Liver (tissue), 9 donors: ENCODE measurements around the gene PRR16. TPM values are rescaled to one million over a fixed set of nuclear protein-coding genes. Genes with fewer than 3 reads are reported as not detected.

Experiments used
- DNase-seq: peaks from one replicate; pipeline ENCODE4 v3.0.0-alpha.2; 2017; ENCODE audit warnings: low spot score
- H3K27ac ChIP-seq, 2 donors: one replicate each; pipeline ENCODE4 v1.7.0; 2013; ENCODE audit warnings: inconsistent platforms in 2 of 2, low read length in 2 of 2, control low read depth in 1 of 2, low read depth in 1 of 2, mild to moderate bottlenecking in 1 of 2
- H3K27me3 ChIP-seq, 4 donors: one replicate each; pipeline versions ENCODE4 v1.6.1 to v1.7.0; 2013; ENCODE audit warnings: low read length in 3 of 4, inconsistent platforms in 1 of 4, mild to moderate bottlenecking in 1 of 4, moderate library complexity in 1 of 4; ENCODE audit not compliant: control insufficient read depth in 4 of 4, insufficient read depth in 4 of 4
- H3K36me3 ChIP-seq, 4 donors: one replicate each; pipeline versions ENCODE4 v1.6.1 to v1.7.0; 2013; ENCODE audit warnings: low read length in 3 of 4, mild to moderate bottlenecking in 3 of 4, low read depth in 1 of 4, moderate library complexity in 1 of 4; ENCODE audit not compliant: control insufficient read depth in 4 of 4, insufficient read depth in 3 of 4
- H3K4me1 ChIP-seq, 4 donors: one replicate each; pipeline versions ENCODE4 v1.6.1 to v1.7.0; 2013; ENCODE audit warnings: low read length in 3 of 4, mild to moderate bottlenecking in 3 of 4, moderate library complexity in 1 of 4; ENCODE audit not compliant: control insufficient read depth in 4 of 4, insufficient read depth in 4 of 4
- H3K4me3 ChIP-seq, 3 donors: one replicate each; pipeline versions ENCODE4 v1.6.1 to v1.7.0; 2013; ENCODE audit warnings: low read length in 3 of 3, control low read depth in 1 of 3, low read depth in 1 of 3, mild to moderate bottlenecking in 1 of 3
- H3K9ac ChIP-seq, 2 donors: one replicate each; pipeline ENCODE4 v1.7.0; 2013; ENCODE audit warnings: low read length in 2 of 2, mild to moderate bottlenecking in 2 of 2, moderate library complexity in 2 of 2, control low read depth in 1 of 2, low read depth in 1 of 2
- H3K9me3 ChIP-seq, 4 donors: one replicate each; pipeline versions ENCODE4 v1.6.1 to v1.7.0; 2013; ENCODE audit warnings: low read length in 3 of 4; ENCODE audit not compliant: control insufficient read depth in 4 of 4
- EGR1 ChIP-seq, 2 donors: IDR thresholded peaks; 2 replicates each; pipeline ENCODE4 v1.6.1; 2016 to 2018; ENCODE audit warnings: antibody characterized with exemption in 2 of 2, low read depth in 2 of 2
- FOXA1 ChIP-seq: IDR thresholded peaks from 2 replicates; pipeline ENCODE4 v1.6.1; 2016; ENCODE audit warnings: antibody characterized with exemption
- FOXA2 ChIP-seq: IDR thresholded peaks from 2 replicates; pipeline ENCODE4 v1.6.1; 2016; ENCODE audit warnings: antibody characterized with exemption
- GABPA ChIP-seq, 2 donors: IDR thresholded peaks in 1 of 2; conservative IDR thresholded peaks in 1 of 2; 2 replicates each; pipeline ENCODE4 v1.6.1; 2016; ENCODE audit warnings: antibody characterized with exemption in 2 of 2, mild to moderate bottlenecking in 1 of 2, moderate library complexity in 1 of 2
- HNF4A ChIP-seq, 2 donors: conservative IDR thresholded peaks; 2 replicates each; pipeline ENCODE4 v1.6.1; 2016; ENCODE audit warnings: antibody characterized with exemption in 2 of 2, mild to moderate bottlenecking in 2 of 2
- HNF4G ChIP-seq: IDR thresholded peaks from 2 replicates; pipeline ENCODE4 v1.6.1; 2016; ENCODE audit warnings: antibody characterized with exemption
- JUND ChIP-seq, 2 donors: IDR thresholded peaks; 2 replicates each; pipeline ENCODE4 v1.6.1; 2016; ENCODE audit warnings: antibody characterized with exemption in 2 of 2
- NR2F2 ChIP-seq: IDR thresholded peaks from 2 replicates; pipeline ENCODE4 v1.6.1; 2016; ENCODE audit warnings: antibody characterized with exemption
- RAD21 ChIP-seq, 2 donors: IDR thresholded peaks; 2 replicates each; pipeline ENCODE4 v1.6.1; 2016; ENCODE audit warnings: antibody characterized with exemption in 2 of 2, mild to moderate bottlenecking in 2 of 2
- RXRA ChIP-seq, 2 donors: IDR thresholded peaks; 2 replicates each; pipeline ENCODE4 v1.6.1; 2017 to 2018; ENCODE audit warnings: antibody characterized with exemption in 2 of 2, mild to moderate bottlenecking in 1 of 2
- SP1 ChIP-seq: IDR thresholded peaks from 2 replicates; pipeline ENCODE4 v1.6.1; 2018; ENCODE audit warnings: antibody characterized with exemption, mild to moderate bottlenecking
- TAF1 ChIP-seq: conservative IDR thresholded peaks from 2 replicates; pipeline ENCODE4 v1.6.1; 2016; ENCODE audit warnings: antibody characterized with exemption, mild to moderate bottlenecking
- YY1 ChIP-seq: IDR thresholded peaks from 2 replicates; pipeline ENCODE4 v1.6.1; 2016; ENCODE audit warnings: antibody characterized with exemption, mild to moderate bottlenecking
- WGBS: extraction: QIAGEN DNeasy Blood & Tissue Kit; methylation state at CpG from one replicate; pipeline ENCODE4 v1.1.7; 2013; 5-methylcytosine and 5-hydroxymethylcytosine counted together
- polyA plus RNA-seq, 2 donors: library from polyadenylated mRNA; stranded (reverse) in 1 of 2; unstranded in 1 of 2; fragments of 200-250 nt in 1 of 2; fragments of >200 nt in 1 of 2; fragmentation: Nextera tagmentation in 1 of 2; extraction: Ambion mirVana in 1 of 2; gene quantifications; one replicate each; pipeline versions ENCODE4 v1.2.1 to v1.2.3, GENCODE V29; 2013 to 2015
- total RNA-seq, 2 donors: library from RNA; depleted of rRNA; stranded (reverse); fragments of >200 nt; gene quantifications; one replicate each; pipeline ENCODE4 v1.2.3, GENCODE V29; 2014
- TF ChIP-seq, protein P1 (sequence below): IDR thresholded peaks from 2 replicates; pipeline ENCODE4 v1.6.1; 2016; ENCODE audit warnings: antibody characterized with exemption
- TF ChIP-seq, protein P2 (sequence below): IDR thresholded peaks from 2 replicates; pipeline ENCODE4 v1.6.1; 2016; ENCODE audit warnings: antibody characterized with exemption
- TF ChIP-seq, protein P3 (sequence below): IDR thresholded peaks from 2 replicates; pipeline ENCODE4 v1.6.1; 2016; ENCODE audit warnings: antibody characterized with exemption, mild to moderate bottlenecking
- TF ChIP-seq, protein P4 (sequence below): fragments of 150-350 bp; IDR thresholded peaks from 2 replicates; pipeline ENCODE4 v1.5.1; 2017; ENCODE audit warnings: improper control_type of control experiment, low read depth, low read length; ENCODE audit not compliant: missing input control
- donor health status: healthy.
- donor health status: healthy.
- donor health status: healthy.
- donor health status: healthy.
- donor health status: healthy.

PRR16 gene
- total and polyA plus RNA-seq, 4 donors, result 0.14 to 0.42 (median 0.21) TPM

DNA sequence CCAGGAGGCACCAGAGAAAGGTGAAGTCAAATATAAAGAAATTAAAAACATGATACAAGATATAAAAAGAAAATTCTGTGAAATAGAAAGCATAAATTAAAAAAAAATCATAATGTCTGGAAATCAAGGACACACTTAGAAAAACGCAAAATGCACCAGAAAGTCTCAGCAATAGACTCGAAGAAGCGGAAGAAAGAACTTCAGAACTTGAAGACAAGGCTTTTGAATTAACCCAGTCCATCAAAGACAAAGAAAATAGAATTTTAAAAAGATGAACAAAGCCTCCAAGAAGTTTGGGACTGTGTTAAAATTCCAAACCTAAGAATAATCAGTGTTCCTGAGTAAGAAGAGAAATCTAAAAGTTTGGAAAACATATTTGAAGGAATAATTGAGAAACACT is 168.3 kb downstream of the PRR16 start (continued):
- TF ChIP-seq JUND (IDR thresholded peaks at IDR 0.05) (no peak), FOXA2 (no peak), HNF4G (no peak)

DNA sequence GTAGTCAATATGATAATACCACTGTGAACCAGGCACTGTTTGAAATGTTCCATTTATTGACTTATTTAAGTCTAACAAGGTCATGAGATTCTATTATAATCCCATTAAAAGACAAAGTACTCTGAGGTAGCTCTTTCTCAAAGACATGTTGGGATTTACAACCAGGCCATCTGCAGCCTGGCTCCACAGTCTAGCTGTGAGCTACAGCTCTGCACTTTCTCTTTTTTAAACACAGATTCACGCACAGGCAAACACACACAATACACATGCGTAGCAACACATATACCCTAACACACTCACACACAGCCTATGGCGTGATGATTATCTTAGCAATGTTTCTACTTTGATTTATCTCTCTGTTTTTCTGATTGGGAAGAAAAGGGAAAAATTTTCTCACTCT is 174.3 kb downstream of the PRR16 start:
- H3K27ac ChIP-seq, result no peak overlapping the region
- H3K9me3 ChIP-seq, result no peaks in the 10 kb centered on the region
- no peak overlapping the region for H3K9ac ChIP-seq
- no peak for TF ChIP-seq EGR1 (IDR thresholded peaks at IDR 0.05; ENCODE audit: low read depth in 2 of 2)
- TF ChIP-seq, protein P1, sequence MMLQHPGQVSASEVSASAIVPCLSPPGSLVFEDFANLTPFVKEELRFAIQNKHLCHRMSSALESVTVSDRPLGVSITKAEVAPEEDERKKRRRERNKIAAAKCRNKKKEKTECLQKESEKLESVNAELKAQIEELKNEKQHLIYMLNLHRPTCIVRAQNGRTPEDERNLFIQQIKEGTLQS, result no peak
- TF ChIP-seq, protein P2, sequence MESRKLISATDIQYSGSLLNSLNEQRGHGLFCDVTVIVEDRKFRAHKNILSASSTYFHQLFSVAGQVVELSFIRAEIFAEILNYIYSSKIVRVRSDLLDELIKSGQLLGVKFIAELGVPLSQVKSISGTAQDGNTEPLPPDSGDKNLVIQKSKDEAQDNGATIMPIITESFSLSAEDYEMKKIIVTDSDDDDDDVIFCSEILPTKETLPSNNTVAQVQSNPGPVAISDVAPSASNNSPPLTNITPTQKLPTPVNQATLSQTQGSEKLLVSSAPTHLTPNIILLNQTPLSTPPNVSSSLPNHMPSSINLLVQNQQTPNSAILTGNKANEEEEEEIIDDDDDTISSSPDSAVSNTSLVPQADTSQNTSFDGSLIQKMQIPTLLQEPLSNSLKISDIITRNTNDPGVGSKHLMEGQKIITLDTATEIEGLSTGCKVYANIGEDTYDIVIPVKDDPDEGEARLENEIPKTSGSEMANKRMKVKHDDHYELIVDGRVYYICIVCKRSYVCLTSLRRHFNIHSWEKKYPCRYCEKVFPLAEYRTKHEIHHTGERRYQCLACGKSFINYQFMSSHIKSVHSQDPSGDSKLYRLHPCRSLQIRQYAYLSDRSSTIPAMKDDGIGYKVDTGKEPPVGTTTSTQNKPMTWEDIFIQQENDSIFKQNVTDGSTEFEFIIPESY, result no peak
- no peak for TF ChIP-seq FOXA2
- TF ChIP-seq TAF1, result no peak
- no peak for TF ChIP-seq NR2F2
- no peak for TF ChIP-seq HNF4G
- TF ChIP-seq YY1, result no peak
- no peak for TF ChIP-seq JUND (IDR thresholded peaks at IDR 0.05)
- TF ChIP-seq, protein P3, sequence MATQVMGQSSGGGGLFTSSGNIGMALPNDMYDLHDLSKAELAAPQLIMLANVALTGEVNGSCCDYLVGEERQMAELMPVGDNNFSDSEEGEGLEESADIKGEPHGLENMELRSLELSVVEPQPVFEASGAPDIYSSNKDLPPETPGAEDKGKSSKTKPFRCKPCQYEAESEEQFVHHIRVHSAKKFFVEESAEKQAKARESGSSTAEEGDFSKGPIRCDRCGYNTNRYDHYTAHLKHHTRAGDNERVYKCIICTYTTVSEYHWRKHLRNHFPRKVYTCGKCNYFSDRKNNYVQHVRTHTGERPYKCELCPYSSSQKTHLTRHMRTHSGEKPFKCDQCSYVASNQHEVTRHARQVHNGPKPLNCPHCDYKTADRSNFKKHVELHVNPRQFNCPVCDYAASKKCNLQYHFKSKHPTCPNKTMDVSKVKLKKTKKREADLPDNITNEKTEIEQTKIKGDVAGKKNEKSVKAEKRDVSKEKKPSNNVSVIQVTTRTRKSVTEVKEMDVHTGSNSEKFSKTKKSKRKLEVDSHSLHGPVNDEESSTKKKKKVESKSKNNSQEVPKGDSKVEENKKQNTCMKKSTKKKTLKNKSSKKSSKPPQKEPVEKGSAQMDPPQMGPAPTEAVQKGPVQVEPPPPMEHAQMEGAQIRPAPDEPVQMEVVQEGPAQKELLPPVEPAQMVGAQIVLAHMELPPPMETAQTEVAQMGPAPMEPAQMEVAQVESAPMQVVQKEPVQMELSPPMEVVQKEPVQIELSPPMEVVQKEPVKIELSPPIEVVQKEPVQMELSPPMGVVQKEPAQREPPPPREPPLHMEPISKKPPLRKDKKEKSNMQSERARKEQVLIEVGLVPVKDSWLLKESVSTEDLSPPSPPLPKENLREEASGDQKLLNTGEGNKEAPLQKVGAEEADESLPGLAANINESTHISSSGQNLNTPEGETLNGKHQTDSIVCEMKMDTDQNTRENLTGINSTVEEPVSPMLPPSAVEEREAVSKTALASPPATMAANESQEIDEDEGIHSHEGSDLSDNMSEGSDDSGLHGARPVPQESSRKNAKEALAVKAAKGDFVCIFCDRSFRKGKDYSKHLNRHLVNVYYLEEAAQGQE, result no peak
- no peak for TF ChIP-seq RXRA (IDR thresholded peaks at IDR 0.05)
- H3K4me3 ChIP-seq, result no peak overlapping the region
- H3K27me3 ChIP-seq, result no peaks in the 10 kb centered on the region
- no peak for DNase-seq
- H3K4me1 ChIP-seq, result no peaks in the 10 kb centered on the region
- WGBS, result 54% methylated on average over 3 of the region's 3 CpGs
- no peaks in the 10 kb centered on the region for H3K36me3 ChIP-seq

DNA sequence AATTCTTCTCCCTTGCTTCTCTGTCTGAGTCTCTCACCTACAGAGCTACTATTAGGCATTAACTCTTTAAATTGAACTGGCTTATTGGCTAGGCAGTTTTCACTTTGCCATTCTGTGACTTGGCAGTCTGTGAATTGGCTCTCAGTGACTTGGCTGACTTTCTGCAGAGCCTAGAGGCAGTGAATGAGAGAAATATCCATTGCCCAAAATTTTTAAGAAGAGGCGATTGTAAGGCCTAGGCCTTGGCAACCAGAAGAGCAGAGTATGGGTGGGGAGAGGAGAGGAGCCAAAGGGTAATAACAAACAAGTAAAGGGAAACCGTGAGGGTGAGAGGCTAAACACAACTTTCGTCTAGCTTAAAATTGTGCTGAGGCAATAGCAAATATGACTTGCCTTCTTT is 176.7 kb downstream of the PRR16 start:
- H3K27ac ChIP-seq, result no peak overlapping the region
- WGBS, result 74% methylated on average over 3 of the region's 3 CpGs
- H3K36me3 ChIP-seq, result no peaks in the 10 kb centered on the region
- no peak overlapping the region for H3K9ac ChIP-seq
- H3K4me1 ChIP-seq, result no peaks in the 10 kb centered on the region
- H3K4me3 ChIP-seq, result no peak overlapping the region
- no peaks in the 10 kb centered on the region for H3K9me3 ChIP-seq
- DNase-seq, result no peak
- H3K27me3 ChIP-seq, result no peaks in the 10 kb centered on the region
- TF ChIP-seq JUND (IDR thresholded peaks at IDR 0.05), result no peak
- TF ChIP-seq TAF1, result no peak
- no peak for TF ChIP-seq FOXA2
- TF ChIP-seq EGR1 (IDR thresholded peaks at IDR 0.05; ENCODE audit: low read depth in 2 of 2), result no peak
- TF ChIP-seq, protein P2, result no peak
- TF ChIP-seq, protein P4, sequence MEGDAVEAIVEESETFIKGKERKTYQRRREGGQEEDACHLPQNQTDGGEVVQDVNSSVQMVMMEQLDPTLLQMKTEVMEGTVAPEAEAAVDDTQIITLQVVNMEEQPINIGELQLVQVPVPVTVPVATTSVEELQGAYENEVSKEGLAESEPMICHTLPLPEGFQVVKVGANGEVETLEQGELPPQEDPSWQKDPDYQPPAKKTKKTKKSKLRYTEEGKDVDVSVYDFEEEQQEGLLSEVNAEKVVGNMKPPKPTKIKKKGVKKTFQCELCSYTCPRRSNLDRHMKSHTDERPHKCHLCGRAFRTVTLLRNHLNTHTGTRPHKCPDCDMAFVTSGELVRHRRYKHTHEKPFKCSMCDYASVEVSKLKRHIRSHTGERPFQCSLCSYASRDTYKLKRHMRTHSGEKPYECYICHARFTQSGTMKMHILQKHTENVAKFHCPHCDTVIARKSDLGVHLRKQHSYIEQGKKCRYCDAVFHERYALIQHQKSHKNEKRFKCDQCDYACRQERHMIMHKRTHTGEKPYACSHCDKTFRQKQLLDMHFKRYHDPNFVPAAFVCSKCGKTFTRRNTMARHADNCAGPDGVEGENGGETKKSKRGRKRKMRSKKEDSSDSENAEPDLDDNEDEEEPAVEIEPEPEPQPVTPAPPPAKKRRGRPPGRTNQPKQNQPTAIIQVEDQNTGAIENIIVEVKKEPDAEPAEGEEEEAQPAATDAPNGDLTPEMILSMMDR, result no peak
- TF ChIP-seq HNF4A (conservative IDR thresholded peaks at IDR 0.05), result no peak
- no peak for TF ChIP-seq GABPA (IDR thresholded peaks at IDR 0.05 in 1 of 2, conservative IDR thresholded peaks at IDR 0.05 in 1 of 2)
- no peak for TF ChIP-seq SP1
- TF ChIP-seq RXRA (IDR thresholded peaks at IDR 0.05), result no peak
- no peak for TF ChIP-seq FOXA1
- TF ChIP-seq, protein P1, result no peak
- no peak for TF ChIP-seq RAD21 (IDR thresholded peaks at IDR 0.05)
